K562 (cell line): ENCODE measurements around the gene SLC25A21. TPM values are rescaled to one million over a fixed set of nuclear protein-coding genes. Genes with fewer than 3 reads are reported as not detected.

Source experiments
- BCOR ChIP-seq: fragments of 450-650 bp; IDR thresholded peaks from 2 replicates; pipeline ENCODE4 v1.6.1; 2016
- CAMTA2 ChIP-seq: fragments of 250-450 bp; sonication (Bioruptor Pico); conservative IDR thresholded peaks from 2 replicates; pipeline ENCODE4 v1.5.1; 2022
- CREB3L1 ChIP-seq: fragments of 450-650 bp; IDR thresholded peaks from 2 replicates; pipeline ENCODE4 v1.6.1; 2014; ENCODE audit warnings: low read depth, mild to moderate bottlenecking, moderate library complexity, borderline replicate concordance
- EP300 ChIP-seq: IDR thresholded peaks from 2 replicates; pipeline ENCODE4 v1.6.1; 2012; ENCODE audit warnings: low read length, improper control_type of control experiment
- MITF ChIP-seq: IDR thresholded peaks from 2 replicates; pipeline ENCODE4 v1.6.1; 2014; ENCODE audit warnings: antibody characterized with exemption
- POLR2G ChIP-seq: fragments of 200-400 bp; formaldehyde crosslinking; IDR thresholded peaks from 2 replicates; pipeline ENCODE4 v1.6.1; 2017; ENCODE audit warnings: low read depth, mild to moderate bottlenecking, antibody characterized with exemption, low read length, moderate library complexity
- PRMT5 ChIP-seq: sonication (generic); formaldehyde crosslinking; IDR thresholded peaks from 2 replicates; pipeline ENCODE4 v1.5.0; 2020; ENCODE audit warnings: missing genetic modification reagents
- RBM25 ChIP-seq: fragments of 200-400 bp; formaldehyde crosslinking; IDR thresholded peaks from 2 replicates; pipeline ENCODE4 v1.6.1; 2018; ENCODE audit warnings: low read length, low read depth, moderate library complexity; ENCODE audit not compliant: severe bottlenecking
- TRIM24 ChIP-seq, 2 experiments: fragments of 450-650 bp; IDR thresholded peaks; 2 replicates each; pipeline ENCODE4 v1.6.1; 2016
- ZBTB2 ChIP-seq: fragments of 450-650 bp; IDR thresholded peaks from 2 replicates; pipeline ENCODE4 v1.6.1; 2016; ENCODE audit warnings: antibody characterized with exemption
- ZBTB7A ChIP-seq: IDR thresholded peaks from 2 replicates; pipeline ENCODE4 v1.6.1; 2011; ENCODE audit warnings: low read depth, mild to moderate bottlenecking, low read length, moderate library complexity, borderline replicate concordance; ENCODE audit not compliant: control insufficient read depth
- ZNF318 ChIP-seq, 2 experiments: fragments of 450-650 bp; IDR thresholded peaks; 2 replicates each; pipeline ENCODE4 v1.6.1; 2016; ENCODE audit warnings: mild to moderate bottlenecking in 2 of 2, borderline replicate concordance in 1 of 2, low read depth in 1 of 2, moderate library complexity in 1 of 2
- polyA plus RNA-seq, 8 experiments: library from polyadenylated mRNA; depleted of rRNA in 4 of 8; stranded (reverse) in 5 of 8; unstranded in 3 of 8; fragments of >200 nt; fragmentation: Nextera tagmentation in 2 of 8; fragmentation: Illumina TruSeq in 1 of 8; extraction: Ambion mirVana in 2 of 8; extraction: Trizol in 1 of 8; gene quantifications; 2 replicates each; pipeline versions ENCODE4 v1.2.1 to v1.2.3, GENCODE V29; 2011 to 2014; ENCODE audit warnings: inconsistent platforms in 1 of 8, missing spikeins in 1 of 8
- total RNA-seq, 7 experiments: library from RNA; depleted of rRNA in 6 of 7; stranded (reverse); fragments of >200 nt in 6 of 7; fragmentation: Illumina TruSeq in 2 of 7; extraction: Trizol in 2 of 7; gene quantifications; 2 replicates each; pipeline versions ENCODE4 v1.2.1 to v1.2.3, GENCODE V29; 2011 to 2021; ENCODE audit warnings: low replicate concordance in 1 of 7

SLC25A21 gene
- total and polyA plus RNA-seq, 9 of the 15 experiments (the other 6 are each of a cell fraction or from before 2014, with no cell fraction given): 15.2 to 46.7 (median 28.7) TPM

GRCh38 chr14:37197421-37198272, 25.2 kb upstream of the SLC25A21 start, which contains the start of gene MIPOL1 (continued):
- peak; percentile 92 for TF ChIP-seq POLR2G
- TF ChIP-seq ZBTB7A: peak; percentile 32; the same call in 1 of the 2 replicates
- no peak for TF ChIP-seq TRIM24 (IDR thresholded peaks at IDR 0.05)
- TF ChIP-seq ZNF318 (IDR thresholded peaks at IDR 0.05; ENCODE audit: borderline replicate concordance in 1 of 2, low read depth in 1 of 2): no peak
- TF ChIP-seq EP300: no peak
- no peak for TF ChIP-seq RBM25
- TF ChIP-seq BCOR: peak; percentile 34; the same call in 1 of the 2 replicates
- TF ChIP-seq MITF: no peak
- TF ChIP-seq CAMTA2 (CRISPR knock-in tag): no peak
- TF ChIP-seq ZBTB2: peak; percentile 71; the same call in 1 of the 2 replicates
- TF ChIP-seq PRMT5 (CRISPR knock-in tag): no peak
- 0 out of 2 replicates have a peak, but pooled peaks have one; percentile 40 for TF ChIP-seq CREB3L1
